Peyer's patch (tissue), 4 donors: ENCODE data around the gene ITPRIP. TPM values are rescaled to one million over a fixed set of nuclear protein-coding genes. Genes with fewer than 3 reads are reported as not detected.

Source experiments
- DNase-seq, 3 donors: peaks; one replicate each; pipeline ENCODE4 v3.0.0-alpha.2; 2017 to 2019
- H3K27ac ChIP-seq, 4 donors: fragments of 200-600 bp; sonication (generic); one replicate each; pipeline ENCODE4 v1.5.1; 2016 to 2019
- H3K27me3 ChIP-seq, 2 donors: fragments of 200-600 bp; sonication (generic); one replicate each; pipeline ENCODE4 v1.5.1; 2019
- H3K36me3 ChIP-seq, 3 donors: fragments of 200-600 bp; sonication (generic); one replicate each; pipeline ENCODE4 v1.5.1; 2016 to 2019
- H3K4me1 ChIP-seq, 4 donors: fragments of 200-600 bp; sonication (generic); one replicate each; pipeline ENCODE4 v1.5.1; 2016 to 2019
- H3K4me3 ChIP-seq, 4 donors: fragments of 200-600 bp; sonication (generic); 1 replicate in 3 of 4; 2 replicates in 1 of 4; pipeline ENCODE4 v1.5.1; 2016 to 2019; ENCODE audit warnings: mild to moderate bottlenecking in 1 of 4
- H3K9me3 ChIP-seq, 4 donors: fragments of 200-600 bp; sonication (generic); one replicate each; pipeline ENCODE4 v1.5.1; 2016 to 2019; ENCODE audit warnings: mild to moderate bottlenecking in 1 of 4
- POLR2A ChIP-seq, 2 donors: fragments of 450-650 bp; IDR thresholded peaks; one replicate each; pipeline ENCODE4 v1.5.1; 2017; ENCODE audit warnings: antibody characterized with exemption in 2 of 2, mild to moderate bottlenecking in 2 of 2, moderate library complexity in 2 of 2
- total RNA-seq, 4 donors: library from RNA; depleted of rRNA; stranded (reverse); fragments of >200 nt; gene quantifications; one replicate each; pipeline ENCODE4 v1.1.0, GENCODE V29; 2016
- TF ChIP-seq, protein P1 (sequence below), 6 experiments: fragments of 450-650 bp in 4 of 6; fragments of 200-600 bp in 2 of 6; sonication (generic) in 1 of 6; IDR thresholded peaks; one replicate each; pipeline ENCODE4 v1.5.1; 2017 to 2019; ENCODE audit warnings: antibody characterized with exemption in 6 of 6, mild to moderate bottlenecking in 3 of 6, moderate library complexity in 1 of 6

ITPRIP gene
- total RNA-seq, 4 donors from 2014 or later = 2.8 to 9.9 (median 7.7) TPM

- Histone ChIP-seq H3K9me3 (no peaks in the 10 kb centered on the region), H3K27ac (peak overlapping the region in 1 of 4 donors; percentile 11), H3K27me3 (no peaks in the 10 kb centered on the region), H3K4me1 (peaks cover 6 to 67% (median 10%) of the 10 kb centered on the region in 4 donors), H3K4me3 (no peak overlapping the region), H3K36me3 (no peaks in the 10 kb centered on the region)
- TF ChIP-seq, protein P1, sequence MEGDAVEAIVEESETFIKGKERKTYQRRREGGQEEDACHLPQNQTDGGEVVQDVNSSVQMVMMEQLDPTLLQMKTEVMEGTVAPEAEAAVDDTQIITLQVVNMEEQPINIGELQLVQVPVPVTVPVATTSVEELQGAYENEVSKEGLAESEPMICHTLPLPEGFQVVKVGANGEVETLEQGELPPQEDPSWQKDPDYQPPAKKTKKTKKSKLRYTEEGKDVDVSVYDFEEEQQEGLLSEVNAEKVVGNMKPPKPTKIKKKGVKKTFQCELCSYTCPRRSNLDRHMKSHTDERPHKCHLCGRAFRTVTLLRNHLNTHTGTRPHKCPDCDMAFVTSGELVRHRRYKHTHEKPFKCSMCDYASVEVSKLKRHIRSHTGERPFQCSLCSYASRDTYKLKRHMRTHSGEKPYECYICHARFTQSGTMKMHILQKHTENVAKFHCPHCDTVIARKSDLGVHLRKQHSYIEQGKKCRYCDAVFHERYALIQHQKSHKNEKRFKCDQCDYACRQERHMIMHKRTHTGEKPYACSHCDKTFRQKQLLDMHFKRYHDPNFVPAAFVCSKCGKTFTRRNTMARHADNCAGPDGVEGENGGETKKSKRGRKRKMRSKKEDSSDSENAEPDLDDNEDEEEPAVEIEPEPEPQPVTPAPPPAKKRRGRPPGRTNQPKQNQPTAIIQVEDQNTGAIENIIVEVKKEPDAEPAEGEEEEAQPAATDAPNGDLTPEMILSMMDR (IDR thresholded peaks at IDR 0.05) = no peak
- no peak for TF ChIP-seq POLR2A (IDR thresholded peaks at IDR 0.05)
- DNase-seq = no peak
These were observed 3.2 kb downstream of the ITPRIP start for GRCh38 chr10:104334965-104335650.

DNA sequence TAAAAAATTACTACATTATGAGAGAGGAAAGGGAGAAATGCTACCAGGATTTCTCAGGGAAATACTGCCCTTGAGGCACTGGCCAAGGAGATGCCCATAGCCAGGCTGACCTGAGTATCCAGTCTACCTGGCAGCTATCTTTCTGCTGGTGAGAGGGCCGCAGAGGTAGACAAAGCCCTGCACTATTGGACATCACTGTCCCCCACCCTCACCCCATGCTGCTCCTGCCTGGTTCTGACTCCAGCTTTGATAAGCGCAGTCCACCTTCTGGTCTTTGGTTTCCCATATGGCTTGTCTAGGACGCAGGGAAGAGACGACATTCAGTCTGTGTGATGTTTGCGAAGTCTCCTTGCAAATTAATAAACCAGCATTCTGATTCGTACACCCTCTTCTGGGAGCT, 3.7 kb downstream of the ITPRIP start:
- Histone ChIP-seq H3K36me3 (no peaks in the 10 kb centered on the region), H3K4me3 (no peak overlapping the region), H3K9me3 (no peaks in the 10 kb centered on the region), H3K27ac (peak overlapping the region in 1 of 4 donors; percentile 17), H3K4me1 (peaks cover 6 to 72% (median 13%) of the 10 kb centered on the region in 4 donors), H3K27me3 (no peaks in the 10 kb centered on the region)
- TF ChIP-seq POLR2A (IDR thresholded peaks at IDR 0.05) = no peak
- DNase-seq = no peak

DNA sequence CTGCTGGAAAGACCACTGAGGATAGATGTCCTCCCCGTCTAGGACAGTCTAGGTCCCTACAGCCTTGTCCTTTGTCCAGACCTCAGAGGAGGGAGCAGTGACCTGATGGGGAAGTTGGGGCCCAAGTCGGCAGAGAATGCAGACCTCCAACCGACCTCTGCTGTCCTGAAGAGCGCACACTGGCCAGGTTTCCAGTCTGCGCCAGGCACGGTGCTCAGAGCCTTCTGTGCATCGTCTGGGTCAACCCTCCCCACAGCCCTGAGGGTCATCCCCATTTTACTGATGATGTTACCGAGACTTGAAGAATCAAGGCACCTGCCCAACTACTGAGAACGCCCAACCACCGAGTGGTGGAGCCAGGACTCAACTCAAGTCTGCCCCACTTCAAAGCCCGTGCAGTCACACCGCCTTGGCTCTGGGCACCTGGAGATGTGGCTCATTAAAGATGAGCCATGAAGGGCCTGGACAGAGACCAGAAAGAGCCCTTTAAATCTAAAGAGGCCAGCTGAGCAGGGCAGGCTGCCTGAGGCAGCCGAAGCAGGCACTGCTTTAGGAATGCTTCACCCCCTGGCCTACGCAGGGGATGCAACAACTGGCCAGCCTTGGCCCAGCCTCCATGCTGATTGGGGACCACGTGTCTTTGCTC, 4.4 kb downstream of the ITPRIP start:
- H3K27ac ChIP-seq = peak overlapping the region in 1 of 4 donors; percentile 17
- H3K4me3 ChIP-seq = no peak overlapping the region
- no peaks in the 10 kb centered on the region for H3K9me3 ChIP-seq
- peak in 1 of 3 donors; percentile 43 for DNase-seq
- H3K4me1 ChIP-seq = peaks cover 9 to 74% (median 19%) of the 10 kb centered on the region in 4 donors
- TF ChIP-seq, protein P1 (IDR thresholded peaks at IDR 0.05) = no peak
- TF ChIP-seq POLR2A (IDR thresholded peaks at IDR 0.05) = no peak
- no peaks in the 10 kb centered on the region for H3K36me3 ChIP-seq
- no peaks in the 10 kb centered on the region for H3K27me3 ChIP-seq

- peaks cover 9 to 80% (median 22%) of the 10 kb centered on the region in 4 donors for H3K4me1 ChIP-seq
- peak overlapping the region in 2 of 4 donors; percentile 0 to 12 for H3K27ac ChIP-seq
- H3K36me3 ChIP-seq = no peaks in the 10 kb centered on the region
- no peak for TF ChIP-seq POLR2A (IDR thresholded peaks at IDR 0.05)
- TF ChIP-seq, protein P1 (IDR thresholded peaks at IDR 0.05) = no peak
- DNase-seq = peak in 1 of 3 donors; percentile 47
- no peaks in the 10 kb centered on the region for H3K27me3 ChIP-seq
- no peak overlapping the region for H3K4me3 ChIP-seq
- H3K9me3 ChIP-seq = no peaks in the 10 kb centered on the region
These were observed 5.1 kb downstream of the ITPRIP start for GRCh38 chr10:104333032-104333727.

- Histone ChIP-seq H3K4me3 (no peak overlapping the region), H3K4me1 (peaks cover 11 to 88% (median 27%) of the 10 kb centered on the region in 4 donors), H3K27ac (peak overlapping the region in 3 of 4 donors; percentile 12 to 79 (median 56)), H3K27me3 (no peaks in the 10 kb centered on the region), H3K36me3 (no peaks in the 10 kb centered on the region), H3K9me3 (no peaks in the 10 kb centered on the region)
- no peak for TF ChIP-seq POLR2A (IDR thresholded peaks at IDR 0.05)
- TF ChIP-seq, protein P1 (IDR thresholded peaks at IDR 0.05) = no peak
- DNase-seq = peak in 1 of 3 donors; percentile 13
These were observed 5.8 kb downstream of the ITPRIP start for GRCh38 chr10:104332243-104333031.
